HG03025 (cell line): Measurements from ENCODE around the gene CAMK1D.

ENCODE experiments used
- ATAC-seq: cut with Tn5 transposase; IDR thresholded peaks from one replicate; pipeline ENCODE4 v1.9.1; 2021; ENCODE audit warnings: mild to moderate bottlenecking, moderate library complexity; ENCODE audit not compliant: unreplicated experiment, low FRiP score

Gene CAMK1D

DNA sequence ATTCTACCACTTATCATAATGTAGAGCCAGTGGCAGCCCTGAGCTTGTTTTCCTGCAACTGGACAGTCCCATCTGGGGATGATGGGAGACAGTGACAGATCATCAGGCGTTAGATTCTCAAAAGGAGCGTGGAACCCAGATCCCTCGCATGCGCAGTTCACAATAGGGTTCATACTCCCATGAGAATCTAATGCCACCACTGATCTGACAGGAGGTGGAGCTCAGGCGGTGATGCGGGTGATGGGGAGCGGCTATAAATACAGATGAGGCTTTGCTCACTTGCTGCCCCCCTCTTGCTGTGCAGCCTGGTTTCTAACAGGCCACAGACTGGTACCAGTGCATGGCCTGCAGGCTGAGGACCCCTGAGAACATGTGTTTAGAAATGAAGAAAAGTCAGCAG lies 260.1 kb downstream of the CAMK1D start:
- ATAC-seq = no peak

DNA sequence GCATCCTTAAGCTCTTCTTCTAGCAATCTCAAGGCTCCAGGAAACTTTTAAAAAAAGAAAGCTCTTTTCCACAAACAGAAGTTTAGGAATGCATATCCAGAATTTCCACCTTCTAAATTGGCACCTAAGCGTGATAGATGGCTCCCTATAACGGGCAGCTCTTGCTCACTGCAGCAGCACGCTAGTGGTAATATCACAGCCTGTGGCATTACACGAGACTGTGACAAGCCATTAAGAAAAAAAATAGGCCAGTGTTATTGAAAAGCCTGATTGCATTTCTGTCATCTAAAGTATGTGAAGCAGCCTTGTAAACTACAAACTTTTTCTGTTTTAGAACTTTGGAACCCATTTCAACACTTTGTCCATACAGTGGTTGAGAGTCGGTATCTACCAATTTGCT lies 263.8 kb downstream of the CAMK1D start:
- no peak for ATAC-seq

DNA sequence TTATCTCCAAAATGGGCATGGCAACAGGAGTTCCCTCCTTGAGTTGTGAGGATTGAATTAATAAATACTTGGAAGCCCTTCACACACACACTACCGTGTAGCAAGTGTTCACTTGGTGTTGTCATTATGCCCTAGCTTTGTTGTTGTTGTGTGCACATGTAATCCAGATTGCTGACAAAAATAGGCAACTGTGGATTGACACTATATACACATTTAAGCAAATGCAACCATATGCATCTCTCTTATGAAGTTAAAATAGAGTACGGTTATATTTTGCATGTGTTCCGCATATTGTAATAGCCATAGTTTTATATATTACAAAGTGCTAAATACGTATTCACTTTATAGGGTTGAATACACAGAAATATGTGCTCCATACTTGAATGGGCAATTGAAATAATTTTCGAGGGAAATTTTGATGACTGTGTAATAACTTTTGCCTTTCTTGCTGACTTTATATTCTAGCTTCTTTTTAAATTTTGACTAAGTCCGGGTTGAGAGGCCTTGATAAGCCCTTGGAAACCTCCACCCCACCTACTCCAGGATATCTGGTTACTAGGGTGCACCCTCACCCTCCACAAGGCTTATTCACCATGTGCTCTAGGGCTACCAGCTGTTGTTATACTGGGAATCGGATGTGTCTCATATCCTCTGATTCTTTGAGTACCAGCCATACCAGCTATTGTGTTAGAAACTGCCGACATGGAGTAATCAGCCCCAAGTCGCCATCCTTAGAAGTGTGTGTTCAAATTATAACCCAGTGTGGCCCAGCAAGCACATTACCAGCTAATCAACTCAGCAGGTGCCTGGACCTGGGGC lies 265.0 kb downstream of the CAMK1D start:
- ATAC-seq = no peak

DNA sequence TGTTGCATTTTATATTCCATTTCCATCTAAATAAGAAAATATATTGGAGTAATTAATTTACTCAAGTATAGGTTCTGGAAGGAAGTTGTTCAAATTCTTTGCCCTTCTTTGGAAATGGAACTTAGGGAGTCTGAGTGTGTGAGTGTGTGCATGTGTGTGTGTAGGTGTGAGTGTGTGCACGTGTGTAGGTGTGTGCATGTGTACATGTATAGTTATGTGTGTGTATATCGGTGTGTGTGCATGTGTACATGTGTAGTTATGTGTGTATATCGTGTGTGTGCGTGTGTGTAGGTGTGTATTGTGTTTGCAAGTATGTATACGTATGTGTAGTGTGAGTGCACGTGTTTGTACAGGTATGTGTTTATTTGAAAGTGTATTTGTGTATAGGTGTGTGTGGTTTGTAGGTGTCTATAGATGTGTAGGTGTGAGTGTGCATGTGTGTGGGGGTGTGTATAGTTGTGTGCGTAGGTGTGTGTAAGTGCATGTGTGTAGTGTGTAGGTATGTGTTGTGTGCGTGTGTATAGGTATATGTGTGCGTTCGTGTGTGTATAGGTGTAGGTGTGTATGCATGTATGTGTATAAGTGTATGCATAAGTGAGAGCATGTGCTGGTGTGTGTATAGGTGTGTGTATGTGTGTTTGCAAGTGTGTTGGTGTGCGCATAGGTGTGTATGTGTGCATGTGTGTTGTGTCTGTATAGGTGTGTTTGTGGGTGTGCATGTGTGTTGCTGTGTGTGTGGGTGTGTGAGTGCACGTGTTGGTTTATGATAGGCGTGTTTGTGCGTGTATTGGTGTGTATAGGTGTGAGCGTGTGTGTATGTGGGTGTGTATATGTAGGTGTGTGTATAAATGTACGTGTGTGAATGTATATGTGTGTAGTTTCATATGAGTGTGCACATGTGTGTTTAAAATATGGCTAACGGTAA lies 266.2 kb downstream of the CAMK1D start:
- no peak for ATAC-seq

DNA sequence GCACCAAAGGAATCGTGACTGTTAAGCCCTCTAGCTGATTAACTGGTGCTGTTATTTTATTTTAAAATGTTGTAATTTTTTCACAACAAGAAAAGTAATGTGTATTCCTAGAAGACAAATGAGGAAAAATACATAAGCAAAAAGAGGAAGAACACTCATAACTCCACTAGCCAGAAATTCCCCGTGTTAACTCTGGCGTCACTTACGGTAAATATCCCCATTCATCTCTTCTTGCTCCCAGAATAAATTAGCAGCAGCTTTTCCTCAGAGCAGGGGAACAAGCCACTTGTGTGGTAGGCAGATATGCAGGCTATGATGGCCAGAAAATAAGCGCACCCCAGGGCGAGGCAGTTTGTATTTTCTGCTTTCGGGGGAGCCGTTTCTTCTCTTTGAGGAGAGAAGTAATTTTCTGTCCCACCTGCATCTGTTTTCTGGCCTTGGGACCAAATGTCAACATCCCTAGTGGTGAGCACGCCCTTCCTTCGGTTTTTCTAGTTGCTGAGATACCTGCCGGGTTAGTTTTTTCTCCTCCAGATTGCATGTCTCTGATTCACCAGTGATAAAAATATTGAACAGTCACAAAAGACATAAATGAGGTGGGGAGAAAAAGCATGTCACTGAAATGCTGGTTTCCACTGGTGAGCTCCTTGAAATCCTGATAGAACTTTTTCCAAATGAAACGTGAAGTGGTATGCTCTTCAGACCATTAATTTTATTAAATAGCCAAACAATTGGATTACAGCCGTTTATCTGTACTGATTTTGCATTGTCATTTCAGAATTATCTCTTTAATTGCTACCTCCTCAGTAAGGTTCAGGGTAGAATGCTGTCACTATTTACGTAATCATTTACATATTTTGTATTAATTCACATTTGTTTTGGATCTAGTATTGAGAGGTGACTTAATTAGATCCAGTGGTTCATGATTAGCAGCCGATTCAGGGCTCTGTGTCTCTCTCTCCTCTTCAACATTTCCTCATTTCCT lies 268.1 kb downstream of the CAMK1D start:
- no peak for ATAC-seq

DNA sequence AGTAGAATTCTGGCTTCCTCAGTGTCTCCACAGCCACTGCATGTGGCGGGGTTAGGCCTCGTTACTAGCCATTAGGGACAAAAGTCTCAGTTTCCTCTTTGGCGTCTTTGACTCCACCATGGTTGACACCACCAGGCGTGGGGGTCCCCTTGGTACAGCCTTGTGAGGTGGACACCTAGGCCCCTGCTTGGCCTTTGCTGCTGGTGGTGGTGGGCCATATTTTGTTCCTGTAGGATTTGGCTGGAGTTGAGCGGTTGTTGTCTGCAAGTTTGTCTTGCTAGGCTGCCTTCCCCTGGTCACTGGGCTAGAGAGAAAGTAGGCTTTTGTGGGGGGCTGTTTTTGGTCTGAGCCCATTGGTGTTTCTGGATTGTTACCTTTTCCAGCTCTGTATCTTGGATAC lies 272.7 kb downstream of the CAMK1D start:
- no peak for ATAC-seq

DNA sequence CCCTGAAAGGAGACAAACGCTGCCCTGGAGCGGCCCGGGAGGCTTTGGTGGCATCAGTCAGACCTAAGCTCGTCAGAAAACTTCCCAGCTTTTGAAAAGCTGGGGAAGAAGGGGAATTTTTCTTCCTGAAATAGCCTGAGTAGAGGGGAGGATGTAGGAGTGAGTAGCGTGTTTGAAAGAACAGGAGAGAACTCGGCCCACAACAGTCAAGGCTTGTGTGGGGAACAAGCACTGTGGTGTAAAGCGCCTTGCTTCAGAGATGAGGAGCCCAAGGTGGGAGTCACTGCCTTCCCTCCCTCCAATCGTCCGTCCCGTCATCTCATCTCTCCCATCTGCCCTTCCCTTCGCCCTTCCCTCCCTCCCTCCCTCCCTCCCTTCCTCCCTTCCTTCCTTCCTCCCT lies 273.3 kb downstream of the CAMK1D start:
- ATAC-seq = no peak

DNA sequence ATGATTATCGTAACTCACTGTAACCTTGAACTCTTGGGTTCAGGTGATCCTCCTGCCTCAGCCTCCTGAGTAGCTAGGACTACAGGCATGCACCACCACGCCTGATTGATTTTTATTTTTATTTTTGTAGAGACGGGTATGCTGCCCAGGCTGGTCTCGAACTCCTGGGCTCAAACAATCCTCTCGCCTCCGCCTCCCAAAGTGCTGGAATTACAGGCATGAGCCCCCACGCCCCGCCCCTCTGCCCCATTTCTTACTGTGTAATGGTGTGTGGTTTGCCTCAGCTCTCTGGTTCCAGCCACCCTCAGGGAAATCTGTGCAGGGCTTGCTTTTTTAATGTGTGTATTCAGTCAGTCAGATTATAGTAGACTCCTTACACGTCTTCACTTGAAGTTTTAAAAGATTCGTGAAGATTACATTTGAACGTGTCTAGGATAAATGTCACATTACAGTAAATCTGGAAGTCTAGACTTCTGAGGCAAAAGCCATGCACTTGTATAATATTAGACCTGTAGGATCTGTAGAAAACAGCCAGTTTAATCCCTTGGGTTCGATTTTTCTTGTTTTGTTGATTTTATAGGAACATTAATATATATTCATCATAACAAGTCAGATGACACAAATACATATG lies 276.2 kb downstream of the CAMK1D start:
- no peak for ATAC-seq

GRCh38 chr10:12628153-12628552 lies 278.8 kb downstream of the CAMK1D start:
- ATAC-seq = no peak

DNA sequence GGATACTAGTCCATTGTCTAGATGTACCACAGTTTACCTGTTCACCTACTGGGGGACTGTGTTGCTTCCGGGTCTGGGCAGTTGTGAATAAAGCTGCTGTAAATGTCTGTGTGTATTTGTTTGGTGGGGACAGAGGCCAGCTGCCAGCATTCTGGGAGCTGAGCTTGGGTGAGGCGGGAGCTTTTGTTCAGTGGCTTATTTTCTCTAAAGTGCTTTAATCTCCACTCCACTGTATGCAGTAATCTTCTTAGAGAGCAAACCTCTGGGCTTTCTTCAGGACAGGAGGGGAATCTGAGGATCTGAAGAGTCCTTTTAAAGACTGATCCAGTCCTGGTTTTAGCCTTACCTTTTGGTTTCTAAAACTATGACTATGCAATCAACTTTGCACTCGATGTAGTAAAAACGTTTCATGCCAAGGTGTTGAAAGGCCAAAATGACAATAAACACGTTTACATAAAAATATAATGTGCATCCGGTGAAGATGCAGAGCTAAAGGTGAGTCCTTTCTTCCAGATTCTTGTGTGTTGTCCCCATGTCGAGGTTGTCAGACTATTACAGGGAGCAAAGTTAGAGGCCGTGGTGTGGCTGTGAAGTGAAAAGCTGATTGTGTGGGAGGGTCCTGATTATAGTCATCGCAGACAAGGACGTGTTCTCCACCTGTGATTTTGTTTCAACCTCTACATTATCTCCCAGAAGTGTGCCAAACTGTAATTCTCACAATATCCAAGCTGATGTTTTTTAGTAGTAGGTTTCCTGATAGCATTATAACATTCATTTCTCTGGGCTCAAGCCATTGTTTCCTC lies 279.8 kb downstream of the CAMK1D start:
- no peak for ATAC-seq

- ATAC-seq = no peak
These were observed 280.4 kb downstream of the CAMK1D start for GRCh38 chr10:12629767-12630165.

GRCh38 chr10:12631216-12631615 lies 281.9 kb downstream of the CAMK1D start:
- no peak for ATAC-seq

DNA sequence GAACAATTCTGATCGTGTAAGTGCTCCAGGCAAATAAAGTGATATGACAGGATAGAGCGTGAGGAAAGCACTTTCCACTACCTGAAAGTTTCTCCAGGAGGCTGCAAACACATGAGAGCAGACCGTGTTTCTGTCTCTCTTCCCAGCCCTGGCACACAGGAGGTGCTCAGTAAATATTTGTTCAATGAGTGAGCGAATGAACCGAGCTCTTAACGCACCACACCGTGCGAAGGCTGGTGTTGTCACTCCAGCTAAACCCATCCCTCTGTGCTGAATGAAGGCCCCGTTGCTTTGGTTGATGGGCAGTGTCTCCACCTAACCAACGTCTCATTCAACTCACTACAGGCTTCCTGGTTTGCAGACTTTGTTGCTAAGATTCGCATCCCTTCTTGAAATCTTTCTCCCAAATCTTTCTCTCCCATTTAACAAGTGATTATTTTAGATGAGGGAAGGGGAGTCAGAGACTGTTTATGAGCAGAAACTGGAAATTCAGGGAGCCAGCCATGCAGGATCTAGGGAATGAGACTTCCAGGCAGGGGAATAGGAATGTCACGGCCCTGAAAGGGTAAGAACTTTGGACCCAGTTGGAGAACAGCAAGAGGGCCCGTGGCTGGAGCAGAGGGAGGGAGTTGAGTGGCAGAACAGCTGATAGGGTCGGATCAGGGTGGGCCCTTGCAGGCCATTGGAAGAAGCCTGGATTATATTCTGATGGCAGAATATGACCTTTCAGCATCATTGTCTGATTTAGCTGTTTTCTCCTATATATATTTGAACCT lies 282.6 kb downstream of the CAMK1D start:
- no peak for ATAC-seq

DNA sequence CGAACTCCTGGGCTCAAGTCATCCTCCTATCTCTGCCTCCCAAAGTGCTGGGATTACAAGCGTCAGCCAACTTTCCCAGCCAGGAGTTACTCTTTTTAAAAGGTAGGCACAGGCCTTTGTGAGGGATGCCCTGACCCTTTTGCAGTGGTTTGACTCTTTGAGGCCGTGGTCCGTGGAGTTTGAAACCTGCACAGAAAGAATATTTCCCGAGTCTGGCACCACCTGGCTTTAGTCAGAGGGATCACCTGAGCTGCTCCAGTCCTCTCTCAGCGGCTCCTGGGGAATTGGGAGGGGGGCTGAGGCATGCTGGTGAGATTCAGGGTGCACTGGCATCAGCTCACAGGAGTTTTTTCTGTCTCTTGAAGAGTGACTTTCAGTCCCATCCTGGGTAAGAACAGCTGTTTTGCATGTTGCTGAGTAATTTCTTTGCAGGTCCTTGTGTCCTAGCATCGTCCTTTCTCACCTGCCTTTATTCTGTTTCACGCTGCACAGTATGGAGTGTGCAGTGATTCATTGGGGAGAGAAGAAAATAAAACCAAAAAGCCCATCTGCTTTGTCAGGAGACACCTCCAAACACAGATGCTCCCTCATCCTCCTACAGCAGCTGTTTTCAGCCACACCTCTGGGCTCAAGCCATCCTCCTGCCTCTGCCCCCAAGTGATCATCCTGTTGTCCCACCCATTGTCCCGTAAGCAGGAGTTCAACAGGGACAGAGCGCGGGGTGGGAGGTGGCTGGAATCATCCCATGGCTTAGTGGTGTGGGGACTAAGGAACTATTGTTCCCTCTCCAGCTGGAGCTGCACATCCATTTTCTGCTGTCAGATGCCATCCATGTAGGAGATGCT lies 284.7 kb downstream of the CAMK1D start:
- ATAC-seq = no peak

GRCh38 chr10:12634621-12634931 lies 285.2 kb downstream of the CAMK1D start:
- no peak for ATAC-seq

DNA sequence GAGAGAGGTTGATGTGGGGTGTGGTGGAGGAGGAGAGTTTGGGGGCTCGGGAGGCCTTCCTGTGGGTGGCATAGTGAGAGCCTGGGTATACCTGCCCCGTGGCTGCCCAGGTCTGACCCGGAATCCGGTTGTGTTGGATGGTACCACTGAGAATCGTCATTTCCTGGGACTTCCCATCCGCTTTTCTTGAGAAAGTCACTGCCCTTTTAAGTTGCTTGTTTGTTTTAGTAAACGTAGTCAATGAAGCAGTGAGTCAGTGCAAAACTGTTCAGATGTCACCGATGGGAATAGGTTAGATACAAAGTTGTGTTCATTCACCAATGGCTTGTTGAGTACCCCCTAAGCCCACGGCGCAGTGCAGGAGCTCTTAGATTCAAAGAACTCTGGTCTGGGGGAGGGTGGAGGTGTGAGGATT lies 285.8 kb downstream of the CAMK1D start:
- ATAC-seq = no peak

DNA sequence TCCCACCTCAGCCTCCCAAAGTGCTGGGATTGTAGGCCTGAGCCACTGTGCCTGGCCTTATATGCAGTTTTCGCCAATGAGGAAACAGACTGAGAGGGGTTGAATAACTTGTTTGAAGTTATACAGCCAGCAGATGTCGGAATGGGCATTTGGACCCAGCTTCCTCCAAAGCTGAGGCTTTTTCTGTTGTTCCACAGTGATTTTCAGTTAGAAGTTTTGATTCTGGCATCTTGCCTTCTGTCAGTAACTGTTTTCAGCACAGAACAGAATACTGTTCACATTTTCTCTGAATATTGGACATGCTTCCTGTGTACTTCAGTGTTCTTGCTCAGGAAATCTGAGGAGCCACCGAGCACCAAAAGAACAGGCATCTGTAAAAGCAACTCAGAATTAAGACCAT lies 287.2 kb downstream of the CAMK1D start:
- ATAC-seq = no peak

DNA sequence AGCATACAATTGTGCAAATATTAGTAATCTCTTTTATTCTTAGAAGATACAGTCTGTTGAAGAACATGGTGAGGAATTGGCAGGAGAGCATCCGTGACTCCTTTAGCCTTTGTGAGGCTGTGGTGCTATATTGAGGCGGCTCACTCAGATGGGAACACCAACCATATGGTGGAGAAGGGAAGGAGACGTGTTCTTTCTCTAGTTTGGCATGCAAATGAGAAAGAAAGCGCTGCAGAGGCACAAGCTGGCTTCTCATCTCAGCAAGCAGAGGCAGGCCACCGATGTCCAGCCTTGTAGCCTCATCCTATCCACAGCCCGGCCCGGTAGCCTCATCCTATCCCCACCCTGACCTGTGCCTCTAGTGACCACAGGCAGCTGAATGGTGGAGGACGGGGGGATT lies 288.3 kb downstream of the CAMK1D start:
- ATAC-seq = no peak
